Sciatic nerve (tissue), 2 donors: ENCODE data around the gene METTL25. TPM values are rescaled to one million over a fixed set of nuclear protein-coding genes. Genes with fewer than 3 reads are reported as not detected.

Experiments used
- ATAC-seq: fragments of 200-7000 bp; cut with Tn5 transposase; one replicate; pipeline ENCODE4 v1.9.1; 2020; ENCODE audit warnings: mild to moderate bottlenecking, moderate library complexity
- DNase-seq: peaks from one replicate; pipeline ENCODE4 v3.0.0-alpha.2; 2020; ENCODE audit warnings: low spot score
- intact Hi-C: fragments of 100-400 bp; cut with DNase I; formaldehyde crosslinking; loops from one replicate; pipeline ENCODE4 v1.14.2; 2022
- total RNA-seq: library from RNA; stranded (reverse); fragmentation: NEBNext Ultra II Directional; extraction: Animal tissue kit (Norgen Biotek cat#: 25700); gene quantifications from one replicate; pipeline ENCODE4 v1.2.1, GENCODE V29; 2021
- donor health status: DM: no; HTN: no; CAD: no.
- donor health status: DM: no; HTN: no; CAD: no.

METTL25 gene
- total RNA-seq, 1 donor from 2014 or later = 21.9 TPM

DNA sequence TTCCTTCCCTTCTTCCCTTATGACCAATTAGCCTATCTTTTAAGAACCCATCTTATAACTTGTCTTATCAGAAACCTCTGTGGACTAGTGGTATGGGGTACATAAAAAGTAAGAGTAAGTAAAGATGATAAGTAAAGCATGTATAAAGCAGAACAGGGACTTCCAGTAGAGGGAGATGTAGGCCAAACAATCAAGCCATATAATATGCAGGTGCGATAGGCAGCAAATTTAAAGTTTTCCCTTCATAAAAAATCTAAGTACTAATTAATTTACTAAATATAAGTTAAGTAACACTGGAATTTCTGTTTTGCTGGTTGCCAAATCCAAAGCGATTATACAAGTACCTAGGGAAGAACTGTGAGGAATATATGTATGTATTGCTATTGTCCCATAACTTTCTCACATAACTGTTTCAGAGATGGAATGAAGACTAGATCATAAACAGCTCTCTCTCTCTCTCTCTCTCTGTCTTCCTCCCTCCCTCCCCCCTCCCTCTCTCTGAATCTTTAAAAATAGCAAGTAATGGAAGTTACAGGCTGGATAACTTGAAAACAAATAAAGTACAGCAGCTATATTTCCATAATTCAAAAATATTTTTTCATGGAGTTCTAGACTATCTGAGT, 25.7 kb downstream of the METTL25 start:
- ATAC-seq = no peak
- intact Hi-C loops = no loop called here
- no peak for DNase-seq

DNA sequence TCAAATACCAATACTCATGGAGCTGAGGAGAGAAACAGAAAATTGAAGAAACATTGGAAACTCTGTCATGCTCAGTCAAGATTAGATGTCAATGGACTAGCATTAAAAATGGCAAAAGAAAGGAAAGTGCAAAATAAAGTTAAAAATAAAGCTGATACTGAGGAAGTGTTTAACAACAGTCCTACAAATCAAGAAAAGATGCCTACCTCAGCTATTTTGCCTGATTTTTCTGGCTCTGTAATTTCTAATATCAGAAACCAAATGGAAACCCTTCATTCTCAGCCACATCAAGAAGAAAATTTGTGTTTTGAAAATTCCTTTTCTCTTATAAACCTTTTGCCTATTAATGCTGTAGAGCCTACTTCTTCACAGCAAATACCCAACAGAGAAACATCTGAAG, 40.5 kb downstream of the METTL25 start:
- intact Hi-C loops = no loop called here
- ATAC-seq = no peak
- DNase-seq = no peak

DNA sequence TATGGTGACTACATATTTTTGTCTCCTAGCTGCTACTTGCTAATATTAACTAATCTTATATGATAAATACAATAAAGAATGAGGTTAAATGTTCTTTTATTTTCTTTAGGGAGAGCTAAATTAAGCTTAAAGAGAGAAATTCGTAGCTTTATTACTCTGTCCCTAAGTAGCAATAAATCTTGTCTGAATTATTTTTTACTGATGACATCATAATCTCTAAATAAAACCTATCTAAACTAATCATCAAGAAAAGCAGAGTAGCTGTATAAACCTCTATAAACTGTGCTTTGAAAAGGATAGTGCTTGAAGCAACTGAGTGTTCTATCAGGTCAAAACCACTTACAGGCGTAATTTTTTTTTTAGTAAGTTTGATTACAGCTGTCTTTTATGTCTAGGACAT, 42.5 kb downstream of the METTL25 start:
- intact Hi-C loops = no loop called here
- DNase-seq = no peak
- no peak for ATAC-seq

DNA sequence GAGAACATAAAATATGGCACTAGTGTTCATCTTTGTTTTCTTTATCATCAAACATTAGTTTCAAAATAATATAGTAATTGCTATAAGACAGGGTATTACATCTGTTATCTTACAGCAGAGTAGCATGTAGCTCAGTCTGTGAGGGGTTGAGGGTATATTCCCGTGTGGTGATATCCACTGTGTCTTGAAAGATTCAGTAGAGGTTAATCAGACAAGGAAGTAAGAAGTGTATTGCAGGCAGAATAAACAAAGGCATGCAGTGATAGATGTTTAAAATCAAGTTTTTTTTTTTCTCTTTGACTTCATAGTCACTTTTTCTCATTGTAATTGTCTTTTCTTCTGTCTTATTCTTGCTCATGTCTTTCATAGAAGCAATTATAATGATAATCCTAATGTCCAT, 48.3 kb downstream of the METTL25 start:
- DNase-seq (no peak), ATAC-seq (no peak)
- intact Hi-C loops = no loop called here

DNA sequence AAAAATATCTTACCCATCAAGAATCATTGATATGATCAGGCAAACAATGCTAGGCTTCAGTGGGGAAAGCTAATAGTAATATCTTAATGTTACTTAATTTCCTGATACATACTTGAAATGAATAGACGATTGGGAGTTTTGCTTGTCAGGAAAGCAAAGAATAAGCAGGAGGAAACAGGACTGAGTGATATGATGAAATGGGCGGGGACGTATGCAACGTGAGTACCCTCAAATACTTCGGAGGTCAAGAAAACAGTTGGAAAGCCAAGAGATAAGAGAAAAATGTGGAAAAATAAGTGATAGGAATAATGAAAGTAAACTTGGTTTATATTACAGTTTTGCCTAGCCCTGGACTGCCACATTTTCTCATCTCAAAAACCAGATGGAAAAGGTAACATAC, 49.2 kb downstream of the METTL25 start:
- no peak for ATAC-seq
- intact Hi-C loops = no loop called here
- DNase-seq = no peak

DNA sequence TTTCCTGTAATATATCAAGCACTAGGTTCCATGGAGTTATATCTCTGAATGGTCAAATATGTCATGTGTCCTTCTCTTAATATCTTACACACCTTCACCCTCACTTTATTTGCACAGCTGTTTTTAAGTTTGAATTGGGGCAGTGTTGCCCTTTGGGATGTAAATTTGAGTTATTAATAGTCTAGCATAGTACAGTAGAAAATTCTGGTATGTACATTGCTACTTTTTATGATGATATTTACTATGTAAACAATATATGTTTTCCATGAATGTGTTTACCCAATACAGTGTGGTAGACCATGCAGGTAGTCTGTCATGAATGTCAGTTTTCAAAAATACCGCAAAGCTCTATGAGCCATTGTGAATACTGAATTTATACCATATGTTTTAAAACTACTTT, 50.5 kb downstream of the METTL25 start:
- ATAC-seq (no peak), DNase-seq (no peak)
- intact Hi-C loops = no loop called here

DNA sequence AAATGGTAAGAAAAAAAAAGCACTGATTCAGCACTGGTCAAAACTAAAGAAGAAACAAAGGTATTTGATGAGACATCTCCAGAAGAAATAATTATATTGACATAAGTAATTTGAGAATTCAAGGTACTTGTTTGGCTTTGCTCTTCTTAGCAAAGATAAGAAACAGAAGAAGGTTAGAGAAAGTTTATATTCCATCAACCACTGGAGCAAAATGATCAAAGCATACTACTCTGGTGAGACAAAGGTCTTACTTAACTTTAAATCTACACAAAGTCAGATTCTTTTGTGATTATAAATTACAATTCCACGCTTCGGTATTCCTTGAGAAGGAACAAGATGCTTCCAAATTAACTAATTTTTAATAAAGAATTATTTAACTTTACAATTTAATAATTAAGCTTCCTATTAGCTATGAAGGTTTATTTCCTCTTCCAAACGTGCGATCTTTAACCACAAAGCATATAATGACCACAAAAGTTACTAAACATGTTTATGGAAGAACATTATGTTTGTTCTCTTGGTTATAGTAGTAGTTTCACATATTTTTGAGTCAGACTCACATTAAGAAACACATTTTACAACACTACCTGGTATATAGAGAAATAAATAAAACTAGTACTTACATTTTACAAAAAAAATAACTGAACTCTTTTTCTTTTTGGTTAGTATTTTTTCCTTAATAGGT, 53.4 kb downstream of the METTL25 start:
- DNase-seq = no peak

DNA sequence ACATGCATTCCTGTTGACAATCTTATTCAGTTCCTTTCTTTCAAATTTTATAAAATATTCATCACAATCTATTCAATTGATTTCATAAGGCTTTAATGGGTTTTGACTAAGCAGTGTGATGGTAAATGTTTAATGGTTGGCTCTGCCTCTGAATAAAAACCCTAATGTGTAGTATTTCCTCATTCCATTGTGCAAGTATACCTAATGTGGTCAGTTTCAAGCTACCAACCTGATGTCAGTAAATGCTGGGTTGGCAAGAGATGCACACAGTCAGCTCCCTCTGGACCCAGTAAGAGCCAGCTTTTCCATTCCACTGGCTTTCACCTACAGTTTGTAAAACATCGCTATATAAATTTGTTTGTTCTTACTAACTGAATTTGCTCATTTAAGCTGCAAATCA, 53.9 kb downstream of the METTL25 start:
- DNase-seq (no peak), ATAC-seq (no peak)
- intact Hi-C loops = no loop called here

More for the DNA sequence above, 53.4 kb downstream of the METTL25 start:
- no peak for ATAC-seq
- intact Hi-C loops = no loop called here

DNA sequence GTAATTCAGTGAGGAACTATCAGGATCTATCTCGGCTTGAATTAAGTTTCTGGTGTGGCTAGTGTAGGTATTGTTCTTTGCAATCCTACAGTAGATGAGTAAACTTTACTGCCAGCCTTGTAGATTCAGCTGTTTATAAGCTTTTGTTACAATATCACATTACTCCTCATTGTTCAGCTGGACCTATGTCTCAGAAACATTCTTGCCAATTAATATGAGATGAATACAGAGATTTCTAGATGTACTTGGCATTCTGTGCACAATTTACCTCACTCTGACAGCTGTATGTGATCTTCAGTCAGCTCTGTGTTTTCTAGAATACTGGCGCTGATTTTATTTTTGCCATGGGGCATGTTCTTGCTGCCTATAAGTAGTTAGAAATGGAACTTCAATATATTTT, 55.7 kb downstream of the METTL25 start:
- ATAC-seq (no peak), DNase-seq (no peak)
- intact Hi-C loops = no loop called here

DNA sequence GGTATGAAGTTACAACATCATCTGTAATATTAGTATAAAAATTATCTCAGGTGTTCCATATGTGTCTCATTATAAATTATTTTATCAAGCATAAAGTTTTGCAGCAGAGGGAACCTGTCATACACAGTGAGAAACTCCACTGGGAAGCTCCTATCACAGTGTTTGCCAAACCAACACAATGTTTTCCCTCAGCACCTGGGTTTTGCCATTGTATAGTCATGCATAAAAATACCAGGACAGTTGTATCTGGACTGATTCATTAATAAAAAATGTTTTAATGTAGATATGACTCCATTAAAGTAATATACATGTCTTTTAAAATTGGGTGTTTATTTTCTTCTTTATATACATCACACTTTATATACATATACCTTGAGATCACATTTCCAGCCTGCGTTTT, 56.6 kb downstream of the METTL25 start:
- ATAC-seq = no peak
- no peak for DNase-seq
- intact Hi-C loops = no loop called here

DNA sequence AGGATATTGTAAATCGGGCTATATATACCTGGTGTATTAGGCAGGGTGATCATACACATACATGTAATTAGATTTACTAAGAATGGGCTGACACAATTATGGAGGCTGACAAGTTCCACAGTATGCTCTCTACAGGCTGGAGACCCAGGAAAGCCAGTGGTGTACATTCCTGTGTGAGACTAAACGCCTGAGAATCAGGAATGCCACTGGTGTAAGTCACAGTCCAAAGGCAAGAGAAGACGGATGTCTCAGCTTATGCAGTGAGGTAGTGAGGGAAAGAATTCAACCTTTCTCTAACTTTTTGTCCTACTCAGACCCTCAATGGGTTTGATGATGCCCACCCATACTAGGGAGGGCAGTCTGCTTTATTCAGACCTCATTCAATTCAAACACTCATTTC, 57.1 kb downstream of the METTL25 start:
- no peak for DNase-seq
- intact Hi-C loops = no loop called here
- ATAC-seq = no peak

DNA sequence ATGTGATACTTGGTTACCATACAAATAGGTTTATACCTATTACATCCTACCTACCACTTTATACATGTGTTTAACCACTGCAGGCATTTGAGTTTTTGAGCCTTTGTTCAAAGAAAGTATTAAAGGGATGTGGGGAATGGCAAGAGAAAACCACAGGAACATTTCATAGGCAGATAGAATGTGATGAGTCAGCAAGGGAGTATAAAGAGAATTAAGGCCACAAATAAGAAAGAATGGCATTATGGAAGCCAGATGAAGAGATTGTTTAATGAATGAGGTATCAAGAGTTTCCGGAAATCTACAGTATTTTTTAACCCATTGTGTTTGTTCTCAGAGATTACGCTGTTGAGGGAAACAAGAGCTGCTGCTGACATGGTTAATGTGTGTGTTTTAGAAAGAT, 66.9 kb downstream of the METTL25 start:
- intact Hi-C loops = no loop called here
- no peak for ATAC-seq

DNA sequence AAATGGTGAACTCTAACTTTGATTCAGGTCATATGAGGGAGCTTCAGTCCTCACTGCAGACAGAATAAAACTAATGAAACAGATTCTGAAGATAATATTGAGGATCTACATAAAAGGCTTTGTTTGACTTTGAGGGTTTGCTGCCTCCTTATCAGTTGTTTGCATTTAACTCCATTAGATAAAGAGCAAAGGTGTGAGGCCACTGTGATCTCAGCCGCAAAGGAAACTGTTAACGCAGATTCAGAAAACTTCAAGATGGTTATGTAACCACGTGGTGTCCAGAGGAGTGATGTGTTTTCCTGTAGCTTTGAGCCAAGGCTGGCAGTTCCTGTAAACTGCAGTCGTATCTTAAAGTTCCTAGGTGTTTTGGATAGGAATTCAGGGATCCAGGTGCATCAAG, 67.8 kb downstream of the METTL25 start:
- ATAC-seq (no peak), DNase-seq (no peak)
- intact Hi-C loops = no loop called here

More for the DNA sequence above, 66.9 kb downstream of the METTL25 start:
- no peak for DNase-seq

DNA sequence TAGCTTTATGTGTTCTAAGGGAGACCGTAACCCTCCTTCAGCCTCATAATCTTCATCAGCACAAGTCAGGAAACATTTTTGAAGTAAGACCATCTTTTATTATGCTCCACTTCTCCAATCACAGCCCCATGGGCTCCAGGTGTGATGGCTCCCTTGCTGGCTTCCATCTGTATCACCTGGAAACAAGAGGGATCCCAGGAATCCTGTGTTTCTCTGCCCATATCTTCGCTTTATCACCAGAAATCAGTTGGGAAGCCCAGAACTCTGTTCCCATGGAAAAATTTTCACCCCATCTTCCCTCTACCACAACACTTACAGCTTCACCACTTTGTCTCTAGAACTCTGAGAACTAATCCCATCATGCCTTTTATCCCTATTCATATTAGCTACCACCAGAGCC, 68.3 kb downstream of the METTL25 start:
- no peak for ATAC-seq
- intact Hi-C loops = no loop called here
- DNase-seq = no peak

DNA sequence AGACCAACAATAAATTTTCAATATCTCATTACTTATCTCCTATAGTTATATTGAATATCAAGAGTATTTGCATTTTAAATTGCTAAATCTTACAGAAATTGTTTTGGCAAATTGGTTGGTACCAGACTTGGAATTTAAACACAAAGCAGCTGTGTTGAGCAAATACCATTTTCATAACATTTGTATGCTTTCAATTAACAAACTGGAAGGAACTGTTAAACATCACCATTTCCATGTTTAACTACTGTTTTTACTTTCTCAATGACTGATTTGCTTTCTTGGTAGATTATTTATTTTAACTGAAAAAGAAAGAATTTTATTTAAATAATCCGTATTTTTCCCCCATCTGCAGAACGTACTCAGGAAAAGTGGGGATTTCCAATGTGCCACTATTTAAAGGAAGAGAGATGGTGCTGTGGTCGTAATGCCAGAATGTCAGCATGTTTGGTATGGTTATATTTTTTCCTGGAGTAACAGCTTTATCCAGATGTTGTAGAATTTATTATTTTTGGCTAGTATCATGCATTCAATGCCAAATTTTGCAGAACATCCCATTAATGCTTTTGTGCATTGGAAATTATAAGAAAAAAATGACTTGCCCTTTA, 72.3 kb downstream of the METTL25 start:
- DNase-seq = no peak
- ATAC-seq = no peak
- intact Hi-C loops = no loop called here

DNA sequence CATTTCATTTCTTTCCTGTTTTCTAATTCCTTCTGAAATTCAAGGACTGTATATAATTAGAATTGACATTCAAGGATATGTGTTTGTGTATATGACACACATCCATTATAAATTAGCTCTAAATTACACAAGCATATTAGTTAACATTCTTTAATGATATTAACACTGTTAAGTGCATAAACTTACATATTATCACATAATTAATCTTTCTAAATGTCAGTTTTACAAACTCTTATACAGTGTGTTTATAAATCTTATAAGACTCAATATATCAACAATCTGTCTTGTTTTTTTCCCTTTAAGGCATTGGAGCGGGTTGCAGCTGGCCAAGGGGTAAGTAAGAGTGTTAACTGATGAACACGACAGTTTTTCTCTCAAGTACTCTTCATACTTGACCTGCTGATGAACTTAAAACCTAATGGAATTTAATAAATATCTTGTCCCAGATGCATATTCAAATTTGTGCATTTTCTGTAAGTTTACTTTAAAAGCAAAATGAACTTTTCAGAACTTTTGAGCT, 76.1 kb downstream of the METTL25 start:
- DNase-seq (no peak), ATAC-seq (no peak)
- intact Hi-C loops = no loop called here

DNA sequence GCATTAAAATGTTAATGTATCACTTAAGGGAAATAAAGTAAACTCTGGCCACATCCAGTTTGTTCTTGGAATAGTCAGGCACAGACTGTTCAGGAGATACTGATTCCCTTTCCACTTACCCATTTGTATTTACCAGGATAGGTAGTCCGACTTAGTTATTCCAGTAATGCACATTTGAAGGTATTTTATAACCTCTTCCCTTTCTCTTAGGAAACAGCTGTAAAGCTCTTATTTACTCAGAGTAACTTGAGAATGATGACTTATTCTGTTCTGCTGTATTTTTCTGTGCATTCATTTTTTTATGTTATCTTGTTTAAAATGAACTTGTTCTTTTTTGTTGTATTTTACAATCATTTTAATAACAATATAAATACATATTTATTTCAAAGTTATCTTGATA, 78.0 kb downstream of the METTL25 start:
- ATAC-seq = no peak
- intact Hi-C loops = no loop called here

DNA sequence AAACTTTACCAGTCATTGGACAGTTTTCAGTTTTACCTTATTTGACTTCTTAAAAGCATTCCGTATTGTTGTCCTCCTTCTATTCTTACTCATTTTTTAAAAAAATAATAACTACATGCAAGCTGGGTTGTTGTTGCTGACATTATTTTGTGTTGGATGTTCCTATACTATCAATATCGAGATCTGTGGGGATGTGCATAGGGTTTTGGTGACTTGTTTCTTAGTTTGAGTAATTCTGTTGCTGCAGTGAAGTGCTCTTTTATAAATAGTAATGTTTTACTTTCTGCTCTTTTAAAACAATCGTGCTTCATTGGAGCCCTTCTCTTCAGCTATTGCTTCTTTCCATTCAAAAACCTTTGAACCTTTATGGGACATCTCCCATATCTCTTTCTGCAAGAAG, 79.4 kb downstream of the METTL25 start:
- no peak for DNase-seq
- intact Hi-C loops = no loop called here
- ATAC-seq = no peak

More for the DNA sequence above, 78.0 kb downstream of the METTL25 start:
- no peak for DNase-seq

DNA sequence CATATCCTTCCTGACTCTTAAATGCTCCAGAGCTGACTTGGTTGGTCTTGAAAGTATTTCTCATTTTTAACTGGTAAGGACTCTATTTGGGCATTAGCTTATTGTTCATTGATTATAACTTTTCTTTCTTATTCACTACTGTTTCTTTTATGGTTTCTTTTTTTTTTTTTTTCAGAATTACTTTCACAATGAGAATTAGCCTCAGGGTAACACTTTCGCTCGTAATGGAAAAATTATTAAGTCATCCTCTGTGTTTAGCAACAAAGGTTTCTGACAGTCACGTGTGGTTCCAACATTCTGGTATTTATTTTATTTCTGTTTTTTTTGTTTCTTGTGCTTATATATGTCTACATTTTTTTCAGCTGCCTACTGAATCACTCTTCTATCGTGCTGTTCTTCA, 80.0 kb downstream of the METTL25 start:
- intact Hi-C loops = no loop called here
- ATAC-seq = no peak
- DNase-seq = no peak

DNA sequence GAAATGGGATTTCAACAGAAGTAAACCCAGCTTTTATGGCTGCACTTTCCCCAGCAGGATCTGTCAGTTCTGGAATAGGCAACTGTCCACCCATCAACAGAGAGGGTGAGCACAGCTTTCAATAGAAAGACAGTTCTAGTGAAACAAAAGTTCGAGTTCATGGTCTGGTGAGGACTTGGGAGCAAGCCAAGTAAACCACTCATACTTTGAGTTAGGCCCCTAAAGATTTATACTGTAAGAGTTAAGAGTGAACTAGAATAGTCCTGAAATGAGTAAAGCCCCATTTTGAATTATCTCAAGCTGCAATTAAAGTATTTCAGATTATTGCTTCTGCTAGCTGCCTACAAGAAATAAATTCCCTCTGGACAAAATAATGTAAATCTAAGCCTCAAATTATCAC, 82.6 kb downstream of the METTL25 start:
- DNase-seq = no peak
- ATAC-seq = no peak
- intact Hi-C loops = no loop called here
